Measurements from ENCODE around the gene CLEC12A. TPM values are rescaled to one million over a fixed set of nuclear protein-coding genes. Genes with fewer than 3 reads are reported as not detected.
A peak's percentile ranks its signal among the peaks of the same experiment; 100 is the strongest.
"Not testable (repeated sequence)": the region's sequence is repeated elsewhere in the genome, so short reads cannot be mapped to it uniquely, and the experiment has no call there.

The CLEC12A gene
- total RNA-seq, 6 donors from 2014 or later: 3.1 to 63.5 (median 9.2) TPM

GRCh38 chr12:9948606-9949296 is 22.5 kb upstream of the CLEC12A start:
- ATAC-seq (ENCODE audit: low FRiP score in 2 of 2) (peak in 1 of 2 donors; percentile 61), DNase-seq (no peak)
- H3K9me3 ChIP-seq: no peaks in the 10 kb centered on the region
- H3K27ac ChIP-seq: no peak overlapping the region
- TF ChIP-seq CTCF (IDR thresholded peaks at IDR 0.05) (no peak), POLR2A (IDR thresholded peaks at IDR 0.05) (no peak), EP300 (IDR thresholded peaks at IDR 0.05) (no peak), POLR2AphosphoS5 (IDR thresholded peaks at IDR 0.05) (no peak)
- H3K4me3 ChIP-seq: no peak overlapping the region
- H3K27me3 ChIP-seq: no peaks in the 10 kb centered on the region
- H3K36me3 ChIP-seq: no peaks in the 10 kb centered on the region
- peaks cover 0 to 6% (median 3%) of the 10 kb centered on the region in 4 donors for H3K4me1 ChIP-seq
- WGBS, 2 donors: 52 to 55% methylated on average over 3 of the region's 3 CpGs

DNA sequence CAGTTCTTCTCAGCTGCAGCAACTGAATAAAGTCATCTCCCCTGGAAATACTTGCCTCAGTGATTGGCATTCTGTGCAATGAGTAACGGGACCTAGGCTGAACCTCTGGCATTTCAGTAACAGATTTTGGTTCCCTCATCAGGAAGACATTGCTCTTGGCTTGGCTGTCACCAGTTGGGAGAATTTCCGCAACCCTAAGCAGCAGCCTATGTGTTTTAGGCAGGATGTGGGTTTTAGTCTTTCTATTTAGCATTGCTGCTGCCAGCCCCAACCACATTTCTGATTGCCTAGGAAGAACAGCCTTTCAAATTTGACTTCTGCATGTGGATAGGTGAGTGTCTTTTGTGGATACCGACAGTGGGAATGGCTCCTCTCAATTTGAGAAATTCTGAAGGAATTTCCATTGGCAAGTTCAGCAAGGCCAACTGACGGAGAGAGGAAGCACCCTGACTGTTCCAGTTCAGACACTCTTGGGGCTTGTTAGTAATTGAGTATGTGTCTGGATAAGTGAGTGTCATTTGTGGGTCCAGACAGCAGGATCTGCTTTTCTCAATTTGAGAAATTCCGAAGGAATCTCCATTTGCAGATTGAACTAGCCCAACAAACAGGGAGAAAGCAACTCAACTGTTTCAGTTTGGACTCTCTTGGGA is 20.1 kb upstream of the CLEC12A start:
- DNase-seq (no peak), ATAC-seq (ENCODE audit: low FRiP score in 2 of 2) (no peak)

GRCh38 chr12:9952954-9953729 is 18.1 kb upstream of the CLEC12A start:
- H3K4me3 ChIP-seq; H3K27me3 ChIP-seq; H3K4me1 ChIP-seq; H3K36me3 ChIP-seq; ATAC-seq (ENCODE audit: low FRiP score in 2 of 2); H3K9me3 ChIP-seq; H3K27ac ChIP-seq: not testable (repeated sequence)
- WGBS, 2 donors: 90% methylated on average over 2 of the region's 55 CpGs; no CpG with 5 or more reads in 1 of the 2 donors
- peak in 1 of 2 donors; percentile 52 for DNase-seq

More for the DNA sequence above, 20.1 kb upstream of the CLEC12A start:
- H3K27ac ChIP-seq: no peak overlapping the region
- no peaks in the 10 kb centered on the region for H3K9me3 ChIP-seq
- no peaks in the 10 kb centered on the region for H3K27me3 ChIP-seq
- TF ChIP-seq EP300 (IDR thresholded peaks at IDR 0.05) (no peak), CTCF (IDR thresholded peaks at IDR 0.05) (no peak), POLR2A (IDR thresholded peaks at IDR 0.05) (no peak), POLR2AphosphoS5 (IDR thresholded peaks at IDR 0.05) (no peak)
- WGBS, 2 donors: 64 to 76% methylated on average over 5 of the region's 5 CpGs
- H3K4me3 ChIP-seq: no peak overlapping the region
- H3K4me1 ChIP-seq: peaks cover 0 to 6% (median 3%) of the 10 kb centered on the region in 4 donors
- no peaks in the 10 kb centered on the region for H3K36me3 ChIP-seq

- DNase-seq: no peak
- Histone ChIP-seq H3K4me3 (no peak overlapping the region), H3K27me3 (no peaks in the 10 kb centered on the region), H3K4me1 (no peaks in the 10 kb centered on the region), H3K27ac (no peak overlapping the region), H3K36me3 (no peaks in the 10 kb centered on the region), H3K9me3 (no peaks in the 10 kb centered on the region)
- TF ChIP-seq POLR2AphosphoS5 (IDR thresholded peaks at IDR 0.05): no peak
- TF ChIP-seq POLR2A (IDR thresholded peaks at IDR 0.05): no peak
- no peak for TF ChIP-seq CTCF (IDR thresholded peaks at IDR 0.05)
- no peak for TF ChIP-seq EP300 (IDR thresholded peaks at IDR 0.05)
- ATAC-seq (ENCODE audit: low FRiP score in 2 of 2): no peak
Measured at GRCh38 chr12:9957834-9958233, 13.4 kb upstream of the CLEC12A start.

- DNase-seq (no peak), ATAC-seq (ENCODE audit: low FRiP score in 2 of 2) (no peak)
- Histone ChIP-seq H3K27ac (no peak overlapping the region), H3K4me3 (no peak overlapping the region), H3K9me3 (no peaks in the 10 kb centered on the region), H3K36me3 (no peaks in the 10 kb centered on the region), H3K27me3 (no peaks in the 10 kb centered on the region), H3K4me1 (no peaks in the 10 kb centered on the region)
- TF ChIP-seq POLR2AphosphoS5 (IDR thresholded peaks at IDR 0.05) (no peak), CTCF (IDR thresholded peaks at IDR 0.05) (no peak), POLR2A (IDR thresholded peaks at IDR 0.05) (no peak)
- WGBS, 2 donors: 63 to 75% methylated on average over 5 of the region's 5 CpGs
Measured at GRCh38 chr12:9960590-9960989, 10.6 kb upstream of the CLEC12A start.
